MCF 10A (cell line): ENCODE measurements around the gene SMURF2. TPM values are rescaled to one million over a fixed set of nuclear protein-coding genes. Genes with fewer than 3 reads are reported as not detected.

Experiments used
- BruUV-seq: library from RNA; stranded (reverse); fragments of 400-500 nt; replicated peaks from 2 replicates; lab custom pipeline; 2021; lab: Mats Ljungman, UMichigan
- CTCF ChIA-PET: fragments of 300-600 bp; sonication (Branson Sonifier 250); formaldehyde crosslinking; extraction: SDS; loops from one replicate; lab custom pipeline; 2021; ENCODE audit warnings: antibody characterized with exemption, inconsistent platforms; lab: Yijun Ruan, JAX
- POLR2A ChIA-PET: fragments of 300-600, 350-650 bp; sonication (Branson Sonifier 250); formaldehyde crosslinking; extraction: SDS; loops from one replicate; lab custom pipeline; 2020; ENCODE audit warnings: antibody characterized with exemption, inconsistent platforms; lab: Yijun Ruan, JAX
- DNase-seq: peaks from one replicate; pipeline ENCODE4 v3.0.0-alpha.2; 2018; ENCODE audit not compliant: unreplicated experiment
- H3K27ac Mint-ChIP-seq: one replicate; pipeline ENCODE4 v1.8.0; 2022; ENCODE audit warnings: mild to moderate bottlenecking, low read depth, mixed read lengths; ENCODE audit not compliant: unreplicated experiment
- H3K27me3 Mint-ChIP-seq: one replicate; pipeline ENCODE4 v1.8.0; 2022; ENCODE audit warnings: mixed read lengths; ENCODE audit not compliant: insufficient read depth, unreplicated experiment
- H3K36me3 Mint-ChIP-seq: one replicate; pipeline ENCODE4 v1.8.0; 2022; ENCODE audit warnings: mild to moderate bottlenecking, moderate library complexity, mixed read lengths; ENCODE audit not compliant: insufficient read depth, unreplicated experiment
- H3K4me1 Mint-ChIP-seq: one replicate; pipeline ENCODE4 v1.8.0; 2022; ENCODE audit warnings: mixed read lengths; ENCODE audit not compliant: insufficient read depth, unreplicated experiment
- H3K4me3 Mint-ChIP-seq: one replicate; pipeline ENCODE4 v1.8.0; 2022; ENCODE audit warnings: mild to moderate bottlenecking, moderate library complexity, mixed read lengths; ENCODE audit not compliant: unreplicated experiment
- H3K9me3 Mint-ChIP-seq: one replicate; pipeline ENCODE4 v1.8.0; 2022; ENCODE audit warnings: mixed read lengths; ENCODE audit not compliant: unreplicated experiment
- intact Hi-C: fragments of 100-400 bp; cut with micrococcal nuclease; formaldehyde crosslinking; loops from 2 replicates; pipeline ENCODE4 v1.14.1; 2022
- total RNA-seq: library from RNA; stranded (reverse); gene quantifications from 2 replicates; pipeline ENCODE4 v1.2.3, GENCODE V29; 2022
- TF ChIP-seq, protein P1 (sequence below): fragments of 200-600 bp; IDR thresholded peaks from one replicate; pipeline ENCODE4 v1.8.0; 2022; ENCODE audit warnings: antibody characterized with exemption, mild to moderate bottlenecking; ENCODE audit not compliant: unreplicated experiment

SMURF2 gene
- total RNA-seq, 1 experiment from 2014 or later: 55.8 TPM

- no peaks in the 10 kb centered on the region for H3K9me3 Mint-ChIP-seq
- peaks cover 70% of the 10 kb centered on the region for H3K36me3 Mint-ChIP-seq
- TF ChIP-seq, protein P1, sequence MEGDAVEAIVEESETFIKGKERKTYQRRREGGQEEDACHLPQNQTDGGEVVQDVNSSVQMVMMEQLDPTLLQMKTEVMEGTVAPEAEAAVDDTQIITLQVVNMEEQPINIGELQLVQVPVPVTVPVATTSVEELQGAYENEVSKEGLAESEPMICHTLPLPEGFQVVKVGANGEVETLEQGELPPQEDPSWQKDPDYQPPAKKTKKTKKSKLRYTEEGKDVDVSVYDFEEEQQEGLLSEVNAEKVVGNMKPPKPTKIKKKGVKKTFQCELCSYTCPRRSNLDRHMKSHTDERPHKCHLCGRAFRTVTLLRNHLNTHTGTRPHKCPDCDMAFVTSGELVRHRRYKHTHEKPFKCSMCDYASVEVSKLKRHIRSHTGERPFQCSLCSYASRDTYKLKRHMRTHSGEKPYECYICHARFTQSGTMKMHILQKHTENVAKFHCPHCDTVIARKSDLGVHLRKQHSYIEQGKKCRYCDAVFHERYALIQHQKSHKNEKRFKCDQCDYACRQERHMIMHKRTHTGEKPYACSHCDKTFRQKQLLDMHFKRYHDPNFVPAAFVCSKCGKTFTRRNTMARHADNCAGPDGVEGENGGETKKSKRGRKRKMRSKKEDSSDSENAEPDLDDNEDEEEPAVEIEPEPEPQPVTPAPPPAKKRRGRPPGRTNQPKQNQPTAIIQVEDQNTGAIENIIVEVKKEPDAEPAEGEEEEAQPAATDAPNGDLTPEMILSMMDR: no peak
- no peaks in the 10 kb centered on the region for H3K27me3 Mint-ChIP-seq
- no peaks in the 10 kb centered on the region for H3K4me1 Mint-ChIP-seq
- H3K4me3 Mint-ChIP-seq: no peak overlapping the region
- intact Hi-C loops: no loop called here
- DNase-seq: no peak
- no TSS peak for BruUV-seq
- CTCF ChIA-PET: interaction anchor here (0.6 kb wide), 2 partner anchors 75 to 76 kb away, joined by 3 read pairs; no protein-coding TSS in a partner anchor
- POLR2A ChIA-PET: interaction anchor here (0.7 kb wide), 2 partner anchors 10 to 18 kb away, joined by 3 read pairs; no protein-coding TSS in a partner anchor
- H3K27ac Mint-ChIP-seq: no peak overlapping the region
Measured at GRCh38 chr17:64565563-64565962, 96.5 kb downstream of the SMURF2 start.

- no peak overlapping the region for H3K4me3 Mint-ChIP-seq
- no peaks in the 10 kb centered on the region for H3K4me1 Mint-ChIP-seq
- TF ChIP-seq, protein P1: no peak
- POLR2A ChIA-PET: no interaction called here
- no peak overlapping the region for H3K27ac Mint-ChIP-seq
- CTCF ChIA-PET: interaction anchor here (0.6 to 1.0 kb wide), 2 partner anchors 22 to 81 kb away, joined by 3 read pairs; no protein-coding TSS in a partner anchor
- no peaks in the 10 kb centered on the region for H3K9me3 Mint-ChIP-seq
- BruUV-seq: no TSS peak
- H3K27me3 Mint-ChIP-seq: no peaks in the 10 kb centered on the region
- intact Hi-C loops: no loop called here
- no peak for DNase-seq
- peaks cover 73% of the 10 kb centered on the region for H3K36me3 Mint-ChIP-seq
Measured at GRCh38 chr17:64564098-64564497, 98.0 kb downstream of the SMURF2 start.

DNA sequence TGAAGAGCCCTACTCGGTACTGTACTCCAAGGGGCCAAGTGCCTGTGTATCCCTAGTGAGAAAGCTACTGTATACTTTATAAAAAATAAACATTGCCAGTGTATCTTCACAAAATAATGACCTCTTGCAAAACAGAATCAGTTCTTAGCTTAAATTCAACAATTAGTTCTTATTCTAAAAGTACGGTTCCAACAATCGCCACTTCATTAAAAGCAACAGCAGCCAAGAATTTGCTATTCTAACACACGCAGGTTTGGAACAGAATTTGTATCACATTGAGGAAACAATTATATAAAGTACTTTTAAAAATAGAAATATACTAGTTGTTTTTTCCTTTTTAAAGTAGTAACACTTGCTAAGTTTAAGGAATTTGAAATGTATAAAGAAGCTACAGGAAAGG lies 106.8 kb downstream of the SMURF2 start:
- H3K9me3 Mint-ChIP-seq: no peaks in the 10 kb centered on the region
- ChIA-PET POLR2A (interaction anchor here (0.9 to 1.1 kb wide), 2 partner anchors 10 to 49 kb away, joined by 3 to 4 read pairs; partner anchors contain the start of genes CEP95 and DDX5), CTCF (interaction anchor here (0.5 kb wide), 1 partner anchor 408 kb away, joined by 3 read pairs; no protein-coding TSS in a partner anchor)
- TF ChIP-seq, protein P1: no peak
- no TSS peak for BruUV-seq
- intact Hi-C loops: no loop called here
- H3K27ac Mint-ChIP-seq: peak overlapping the region; percentile 39
- H3K27me3 Mint-ChIP-seq: no peaks in the 10 kb centered on the region
- H3K4me3 Mint-ChIP-seq: no peak overlapping the region
- no peak for DNase-seq
- no peaks in the 10 kb centered on the region for H3K4me1 Mint-ChIP-seq
- H3K36me3 Mint-ChIP-seq: peaks cover 78% of the 10 kb centered on the region

GRCh38 chr17:64554028-64554637 lies 108.0 kb downstream of the SMURF2 start:
- peak overlapping the region; percentile 39 for H3K27ac Mint-ChIP-seq
- H3K9me3 Mint-ChIP-seq: no peaks in the 10 kb centered on the region
- TF ChIP-seq, protein P1: no peak
- ChIA-PET CTCF (interaction anchor here (0.6 to 1.0 kb wide), 4 partner anchors 19 to 69 kb away, joined by 3 to 5 read pairs (median 3); no protein-coding TSS in a partner anchor), POLR2A (interaction anchor here (0.6 to 1.3 kb wide), 2 partner anchors 12 to 29 kb away, joined by 4 read pairs; no protein-coding TSS in a partner anchor)
- H3K4me3 Mint-ChIP-seq: no peak overlapping the region
- intact Hi-C loops: no loop called here
- no TSS peak for BruUV-seq
- DNase-seq: no peak
- no peaks in the 10 kb centered on the region for H3K27me3 Mint-ChIP-seq
- no peaks in the 10 kb centered on the region for H3K4me1 Mint-ChIP-seq
- H3K36me3 Mint-ChIP-seq: peaks cover 80% of the 10 kb centered on the region
